Measurements from ENCODE around the gene NCKAP5L. TPM values are rescaled to one million over a fixed set of nuclear protein-coding genes. Genes with fewer than 3 reads are reported as not detected.

The NCKAP5L gene
- total and polyA plus RNA-seq, 2 donors (not counting 3 experiments of a cell fraction or from before 2014, with no cell fraction given), result 17.4 to 46.1 TPM

GRCh38 chr12:49827401-49828099 is 663 bp downstream of the NCKAP5L start:
- Histone ChIP-seq H3K4me1 (ENCODE audit: control insufficient read depth, extremely low read depth, insufficient read depth, low read length) (peaks cover 35% of the 10 kb centered on the region), H3K4me3 (replicated peaks in 1 of 3; ENCODE audit: insufficient read depth in 1 of 3, low read depth in 1 of 3, low read length in 3 of 3) (peak overlapping the region; percentile 58 to 76 (median 72)), H3K27ac (ENCODE audit: insufficient read depth, low read depth, low read length) (peak overlapping the region; percentile 43), H3K9me3 (replicated peaks; ENCODE audit: control insufficient read depth, insufficient read depth, low read length) (no peaks in the 10 kb centered on the region), H2AFZ (ENCODE audit: low read depth, low read length) (peak overlapping the region; percentile 52), H3K4me2 (ENCODE audit: insufficient read depth, low read length) (peak overlapping the region; percentile 67), H3K36me3 (ENCODE audit: control insufficient read depth in 2 of 2, extremely low read depth in 1 of 2, insufficient read depth in 2 of 2, low read length in 2 of 2) (peaks cover 0 to 4% of the 10 kb centered on the region in 2 experiments), H4K20me1 (replicated peaks; ENCODE audit: control insufficient read depth, extremely low read depth, insufficient read depth, low read length) (no peaks in the 10 kb centered on the region), H3K27me3 (ENCODE audit: control insufficient read depth in 2 of 2, insufficient read depth in 2 of 2, low read length in 2 of 2) (no peaks in the 10 kb centered on the region), H3K9ac (replicated peaks; ENCODE audit: extremely low read depth, insufficient read depth, low read length) (peak overlapping the region; percentile 69), H3K79me2 (ENCODE audit: control insufficient read depth, insufficient read depth, low read length) (peaks cover 49% of the 10 kb centered on the region), H3K9me1 (replicated peaks; ENCODE audit: control insufficient read depth, extremely low read depth, insufficient read depth, low read length) (no peaks in the 10 kb centered on the region)
- dilution Hi-C loops (cut with MboI; ENCODE audit: extremely low pct_ligation_motif_present, low sequenced_read_pairs) (no loop called here), intact Hi-C loops (cut with micrococcal nuclease) (loop anchor here (1.0 to 5.0 kb wide), 3 partner anchors 12 to 190 kb away; no protein-coding TSS in a partner anchor)
- ChIA-PET POLR2A (interaction anchor here (0.7 to 1.6 kb wide), 8 partner anchors 8 to 193 kb away, joined by 3 to 10 read pairs (median 6); partner anchors contain the start of gene TMBIM6), CTCF (interaction anchor here (0.6 to 6.1 kb wide), 11 partner anchors 8 to 118 kb away, joined by 3 to 53 read pairs (median 3); partner anchors contain the start of gene TMBIM6)
- no TSS peak for BruUV-seq (replicated peaks)
- no peak for TF ChIP-seq GATA2 (IDR thresholded peaks at IDR 0.05; ENCODE audit: insufficient read depth, insufficient read length, low read depth, low read length)
- no peak for TF ChIP-seq MYC (IDR thresholded peaks at IDR 0.05; ENCODE audit: low read depth, low read length)
- no peak for TF ChIP-seq POLR2AphosphoS5 (IDR thresholded peaks at IDR 0.05; ENCODE audit: insufficient read depth, low read depth, low read length)
- TF ChIP-seq JUN (IDR thresholded peaks at IDR 0.05; ENCODE audit: borderline replicate concordance, insufficient read depth, insufficient read length, low read depth), result no peak
- TF ChIP-seq FOS (IDR thresholded peaks at IDR 0.05; ENCODE audit: borderline replicate concordance, insufficient read depth, low read length), result no peak
- TF ChIP-seq EZH2 (IDR thresholded peaks at IDR 0.05; ENCODE audit: borderline replicate concordance, low read depth, low read length, severe bottlenecking), result no peak
- TF ChIP-seq MAX (IDR thresholded peaks at IDR 0.05; ENCODE audit: insufficient read depth, insufficient read length), result no peak
- TF ChIP-seq POLR2A (IDR thresholded peaks at IDR 0.05; ENCODE audit: low read depth, low read length), result no peak
- TF ChIP-seq, protein P1, sequence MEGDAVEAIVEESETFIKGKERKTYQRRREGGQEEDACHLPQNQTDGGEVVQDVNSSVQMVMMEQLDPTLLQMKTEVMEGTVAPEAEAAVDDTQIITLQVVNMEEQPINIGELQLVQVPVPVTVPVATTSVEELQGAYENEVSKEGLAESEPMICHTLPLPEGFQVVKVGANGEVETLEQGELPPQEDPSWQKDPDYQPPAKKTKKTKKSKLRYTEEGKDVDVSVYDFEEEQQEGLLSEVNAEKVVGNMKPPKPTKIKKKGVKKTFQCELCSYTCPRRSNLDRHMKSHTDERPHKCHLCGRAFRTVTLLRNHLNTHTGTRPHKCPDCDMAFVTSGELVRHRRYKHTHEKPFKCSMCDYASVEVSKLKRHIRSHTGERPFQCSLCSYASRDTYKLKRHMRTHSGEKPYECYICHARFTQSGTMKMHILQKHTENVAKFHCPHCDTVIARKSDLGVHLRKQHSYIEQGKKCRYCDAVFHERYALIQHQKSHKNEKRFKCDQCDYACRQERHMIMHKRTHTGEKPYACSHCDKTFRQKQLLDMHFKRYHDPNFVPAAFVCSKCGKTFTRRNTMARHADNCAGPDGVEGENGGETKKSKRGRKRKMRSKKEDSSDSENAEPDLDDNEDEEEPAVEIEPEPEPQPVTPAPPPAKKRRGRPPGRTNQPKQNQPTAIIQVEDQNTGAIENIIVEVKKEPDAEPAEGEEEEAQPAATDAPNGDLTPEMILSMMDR (IDR thresholded peaks at IDR 0.05; ENCODE audit: extremely low read depth in 1 of 2, insufficient read depth in 1 of 2, low read depth in 1 of 2, low read length in 2 of 2), result no peak
- FAIRE-seq, result peak; percentile 50
- DNase-seq (ENCODE audit: low read depth, low spot score), result peak; percentile 59
